ENCODE data around the gene PCBP2. TPM values are rescaled to one million over a fixed set of nuclear protein-coding genes. Genes with fewer than 3 reads are reported as not detected.

Gene PCBP2
- total and polyA plus RNA-seq, 10 of the 15 experiments (the other 5 are each of a cell fraction or from before 2014, with no cell fraction given): 109 to 803 (median 327) TPM

DNA sequence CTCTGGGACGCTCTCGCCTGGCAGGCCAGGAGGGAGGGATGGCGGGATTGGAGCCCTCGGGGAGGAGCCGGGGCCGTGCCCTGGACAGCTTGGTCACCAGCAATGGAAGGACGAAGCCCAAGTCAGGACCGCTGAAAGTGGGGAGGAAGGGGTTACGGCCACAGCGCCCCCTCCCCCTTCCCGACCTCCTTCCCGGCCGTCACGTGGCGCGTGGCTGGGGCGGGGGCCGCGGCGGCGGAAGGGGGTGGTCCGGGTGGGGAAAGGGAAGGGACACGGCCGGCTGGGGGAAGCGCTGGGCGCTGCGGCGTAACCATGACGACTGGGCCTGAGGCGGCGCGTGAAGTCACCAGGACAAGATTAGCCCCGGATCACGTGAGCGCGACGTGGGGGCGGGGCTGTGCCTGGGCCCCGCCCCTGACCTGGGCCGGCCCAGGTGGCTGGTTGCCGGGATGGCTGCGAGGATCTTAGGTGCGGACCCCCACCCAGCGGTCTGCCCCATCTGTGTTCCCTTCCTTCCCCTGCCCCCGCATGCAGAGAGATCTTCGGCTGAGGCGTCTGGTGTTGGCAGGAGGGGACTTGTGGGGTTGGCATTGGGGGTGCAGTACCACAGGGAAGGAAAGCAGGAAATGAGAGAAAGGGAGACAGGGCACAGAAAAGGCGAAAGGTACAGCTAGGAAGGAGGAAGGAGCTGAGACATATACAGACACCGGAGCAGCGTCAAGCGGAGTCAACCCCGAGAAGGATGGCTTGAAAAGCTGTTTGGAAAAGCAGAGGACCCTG lies 41.1 kb downstream of the PCBP2 start (continued):
- TF ChIP-seq, protein P1, sequence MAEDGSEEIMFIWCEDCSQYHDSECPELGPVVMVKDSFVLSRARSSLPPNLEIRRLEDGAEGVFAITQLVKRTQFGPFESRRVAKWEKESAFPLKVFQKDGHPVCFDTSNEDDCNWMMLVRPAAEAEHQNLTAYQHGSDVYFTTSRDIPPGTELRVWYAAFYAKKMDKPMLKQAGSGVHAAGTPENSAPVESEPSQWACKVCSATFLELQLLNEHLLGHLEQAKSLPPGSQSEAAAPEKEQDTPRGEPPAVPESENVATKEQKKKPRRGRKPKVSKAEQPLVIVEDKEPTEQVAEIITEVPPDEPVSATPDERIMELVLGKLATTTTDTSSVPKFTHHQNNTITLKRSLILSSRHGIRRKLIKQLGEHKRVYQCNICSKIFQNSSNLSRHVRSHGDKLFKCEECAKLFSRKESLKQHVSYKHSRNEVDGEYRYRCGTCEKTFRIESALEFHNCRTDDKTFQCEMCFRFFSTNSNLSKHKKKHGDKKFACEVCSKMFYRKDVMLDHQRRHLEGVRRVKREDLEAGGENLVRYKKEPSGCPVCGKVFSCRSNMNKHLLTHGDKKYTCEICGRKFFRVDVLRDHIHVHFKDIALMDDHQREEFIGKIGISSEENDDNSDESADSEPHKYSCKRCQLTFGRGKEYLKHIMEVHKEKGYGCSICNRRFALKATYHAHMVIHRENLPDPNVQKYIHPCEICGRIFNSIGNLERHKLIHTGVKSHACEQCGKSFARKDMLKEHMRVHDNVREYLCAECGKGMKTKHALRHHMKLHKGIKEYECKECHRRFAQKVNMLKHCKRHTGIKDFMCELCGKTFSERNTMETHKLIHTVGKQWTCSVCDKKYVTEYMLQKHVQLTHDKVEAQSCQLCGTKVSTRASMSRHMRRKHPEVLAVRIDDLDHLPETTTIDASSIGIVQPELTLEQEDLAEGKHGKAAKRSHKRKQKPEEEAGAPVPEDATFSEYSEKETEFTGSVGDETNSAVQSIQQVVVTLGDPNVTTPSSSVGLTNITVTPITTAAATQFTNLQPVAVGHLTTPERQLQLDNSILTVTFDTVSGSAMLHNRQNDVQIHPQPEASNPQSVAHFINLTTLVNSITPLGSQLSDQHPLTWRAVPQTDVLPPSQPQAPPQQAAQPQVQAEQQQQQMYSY (CRISPR knock-in tag; IDR thresholded peaks at IDR 0.05): no peak
- TF ChIP-seq SMAD1 (IDR thresholded peaks at IDR 0.05; ENCODE audit: low read depth, partially characterized antibody): peak; percentile 62
- no peak for TF ChIP-seq HDAC2 (IDR thresholded peaks at IDR 0.05)
- TF ChIP-seq SREBF1 (IDR thresholded peaks at IDR 0.05; ENCODE audit: low read length): no peak
- TF ChIP-seq, protein P2, sequence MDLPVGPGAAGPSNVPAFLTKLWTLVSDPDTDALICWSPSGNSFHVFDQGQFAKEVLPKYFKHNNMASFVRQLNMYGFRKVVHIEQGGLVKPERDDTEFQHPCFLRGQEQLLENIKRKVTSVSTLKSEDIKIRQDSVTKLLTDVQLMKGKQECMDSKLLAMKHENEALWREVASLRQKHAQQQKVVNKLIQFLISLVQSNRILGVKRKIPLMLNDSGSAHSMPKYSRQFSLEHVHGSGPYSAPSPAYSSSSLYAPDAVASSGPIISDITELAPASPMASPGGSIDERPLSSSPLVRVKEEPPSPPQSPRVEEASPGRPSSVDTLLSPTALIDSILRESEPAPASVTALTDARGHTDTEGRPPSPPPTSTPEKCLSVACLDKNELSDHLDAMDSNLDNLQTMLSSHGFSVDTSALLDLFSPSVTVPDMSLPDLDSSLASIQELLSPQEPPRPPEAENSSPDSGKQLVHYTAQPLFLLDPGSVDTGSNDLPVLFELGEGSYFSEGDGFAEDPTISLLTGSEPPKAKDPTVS (IDR thresholded peaks at IDR 0.05; ENCODE audit: low read depth, low read length): no peak
- no peak for TF ChIP-seq CBX3 (IDR thresholded peaks at IDR 0.05; ENCODE audit: borderline replicate concordance, low read depth)
- TF ChIP-seq, protein P3, sequence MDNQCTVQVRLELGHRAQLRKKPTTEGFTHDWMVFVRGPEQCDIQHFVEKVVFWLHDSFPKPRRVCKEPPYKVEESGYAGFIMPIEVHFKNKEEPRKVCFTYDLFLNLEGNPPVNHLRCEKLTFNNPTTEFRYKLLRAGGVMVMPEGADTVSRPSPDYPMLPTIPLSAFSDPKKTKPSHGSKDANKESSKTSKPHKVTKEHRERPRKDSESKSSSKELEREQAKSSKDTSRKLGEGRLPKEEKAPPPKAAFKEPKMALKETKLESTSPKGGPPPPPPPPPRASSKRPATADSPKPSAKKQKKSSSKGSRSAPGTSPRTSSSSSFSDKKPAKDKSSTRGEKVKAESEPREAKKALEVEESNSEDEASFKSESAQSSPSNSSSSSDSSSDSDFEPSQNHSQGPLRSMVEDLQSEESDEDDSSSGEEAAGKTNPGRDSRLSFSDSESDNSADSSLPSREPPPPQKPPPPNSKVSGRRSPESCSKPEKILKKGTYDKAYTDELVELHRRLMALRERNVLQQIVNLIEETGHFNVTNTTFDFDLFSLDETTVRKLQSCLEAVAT (IDR thresholded peaks at IDR 0.05): peak; percentile 40; the same call in 1 of the 2 replicates
- peak; percentile 83 for TF ChIP-seq MEF2A (IDR thresholded peaks at IDR 0.05; ENCODE audit: insufficient read depth, low read depth, low read length)
- TF ChIP-seq FOXM1 (IDR thresholded peaks at IDR 0.05; ENCODE audit: low read depth, low read length): no peak
- TF ChIP-seq, protein P4, sequence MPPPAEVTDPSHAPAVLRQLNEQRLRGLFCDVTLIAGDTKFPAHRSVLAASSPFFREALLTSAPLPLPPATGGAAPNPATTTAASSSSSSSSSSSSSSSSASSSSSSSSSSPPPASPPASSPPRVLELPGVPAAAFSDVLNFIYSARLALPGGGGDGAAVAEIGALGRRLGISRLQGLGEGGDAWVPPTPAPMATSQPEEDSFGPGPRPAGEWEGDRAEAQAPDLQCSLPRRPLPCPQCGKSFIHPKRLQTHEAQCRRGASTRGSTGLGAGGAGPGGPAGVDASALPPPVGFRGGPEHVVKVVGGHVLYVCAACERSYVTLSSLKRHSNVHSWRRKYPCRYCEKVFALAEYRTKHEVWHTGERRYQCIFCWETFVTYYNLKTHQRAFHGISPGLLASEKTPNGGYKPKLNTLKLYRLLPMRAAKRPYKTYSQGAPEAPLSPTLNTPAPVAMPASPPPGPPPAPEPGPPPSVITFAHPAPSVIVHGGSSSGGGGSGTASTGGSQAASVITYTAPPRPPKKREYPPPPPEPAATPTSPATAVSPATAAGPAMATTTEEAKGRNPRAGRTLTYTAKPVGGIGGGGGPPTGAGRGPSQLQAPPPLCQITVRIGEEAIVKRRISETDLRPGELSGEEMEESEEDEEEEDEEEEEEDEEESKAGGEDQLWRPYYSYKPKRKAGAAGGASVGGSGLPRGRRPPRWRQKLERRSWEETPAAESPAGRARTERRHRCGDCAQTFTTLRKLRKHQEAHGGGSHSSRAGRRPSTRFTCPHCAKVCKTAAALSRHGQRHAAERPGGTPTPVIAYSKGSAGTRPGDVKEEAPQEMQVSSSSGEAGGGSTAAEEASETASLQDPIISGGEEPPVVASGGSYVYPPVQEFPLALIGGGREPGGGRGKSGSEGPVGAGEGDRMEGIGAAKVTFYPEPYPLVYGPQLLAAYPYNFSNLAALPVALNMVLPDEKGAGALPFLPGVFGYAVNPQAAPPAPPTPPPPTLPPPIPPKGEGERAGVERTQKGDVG (CRISPR knock-in tag; IDR thresholded peaks at IDR 0.05): no peak
- no peak for TF ChIP-seq FOS (IDR thresholded peaks at IDR 0.05; ENCODE audit: borderline replicate concordance, extremely low read depth, insufficient read length)
- TF ChIP-seq POU2F2 (IDR thresholded peaks at IDR 0.05; ENCODE audit: borderline replicate concordance, low read depth, low read length): no peak
- no peak for TF ChIP-seq ZNF384 (IDR thresholded peaks at IDR 0.05; ENCODE audit: borderline replicate concordance, low read depth, low read length)
- no peak for TF ChIP-seq STAT3 (IDR thresholded peaks at IDR 0.05; ENCODE audit: low read depth, low read length)

All from GM12878 (cell line).